Retinal pigment epithelial cell (primary cell): ENCODE data around the gene DNMT1.

Experiments
- DNase-seq: peaks from one replicate; pipeline ENCODE4 v3.0.0-alpha.2; 2010; ENCODE audit warnings: low read depth
- H3K4me3 ChIP-seq: 2 replicates; pipeline ENCODE4 v1.5.1; 2011; ENCODE audit warnings: mild to moderate bottlenecking, low read length, control low read depth, moderate library complexity
- TF ChIP-seq, protein P1 (sequence below): conservative IDR thresholded peaks from 2 replicates; pipeline ENCODE4 v1.5.1; 2011; ENCODE audit warnings: low read depth, low read length, control low read depth, inconsistent platforms

DNMT1 gene

DNA sequence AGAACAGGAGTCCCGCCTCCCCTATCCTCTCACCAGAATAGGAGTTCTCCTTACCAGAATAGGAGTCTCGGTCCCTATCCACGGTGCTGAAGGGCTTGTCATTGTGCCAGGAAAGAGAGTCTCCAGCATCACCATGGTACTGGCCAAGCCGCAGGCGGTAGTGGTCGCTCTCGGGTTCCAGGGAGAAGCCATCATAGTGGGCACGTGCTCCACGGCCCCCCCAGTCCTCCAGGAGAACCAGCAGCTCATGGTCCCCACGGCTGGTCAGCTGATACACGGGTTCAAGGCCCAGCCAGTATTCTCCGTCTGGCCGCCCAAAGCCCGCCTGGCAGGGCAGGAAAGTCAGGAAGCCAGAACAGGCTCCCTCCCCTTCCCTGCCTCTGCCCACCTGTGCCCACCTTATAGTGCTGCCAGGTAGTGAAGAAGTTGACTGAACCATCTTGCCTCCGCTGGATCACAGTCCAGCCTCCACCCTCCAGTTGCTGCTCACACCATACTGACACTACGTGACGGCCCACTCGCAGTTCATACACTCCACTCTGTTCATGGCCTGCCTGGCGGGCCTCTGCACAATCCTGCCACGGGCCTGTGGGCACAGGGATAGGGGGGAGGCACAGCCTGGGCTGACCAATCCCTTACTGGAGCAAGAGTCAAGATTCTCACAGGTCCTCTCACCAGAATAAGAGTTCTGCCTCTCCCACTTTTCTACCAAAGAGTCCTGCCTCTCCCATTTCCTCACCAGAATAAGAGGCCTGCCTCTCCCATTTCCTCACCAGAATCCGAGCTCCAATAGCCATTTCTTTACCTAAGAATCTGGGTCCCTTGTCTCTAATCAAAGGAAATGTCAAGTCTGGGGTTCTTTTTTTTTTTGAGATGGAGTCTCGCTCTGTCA, 101.2 kb downstream of the DNMT1 start:
- TF ChIP-seq, protein P1, sequence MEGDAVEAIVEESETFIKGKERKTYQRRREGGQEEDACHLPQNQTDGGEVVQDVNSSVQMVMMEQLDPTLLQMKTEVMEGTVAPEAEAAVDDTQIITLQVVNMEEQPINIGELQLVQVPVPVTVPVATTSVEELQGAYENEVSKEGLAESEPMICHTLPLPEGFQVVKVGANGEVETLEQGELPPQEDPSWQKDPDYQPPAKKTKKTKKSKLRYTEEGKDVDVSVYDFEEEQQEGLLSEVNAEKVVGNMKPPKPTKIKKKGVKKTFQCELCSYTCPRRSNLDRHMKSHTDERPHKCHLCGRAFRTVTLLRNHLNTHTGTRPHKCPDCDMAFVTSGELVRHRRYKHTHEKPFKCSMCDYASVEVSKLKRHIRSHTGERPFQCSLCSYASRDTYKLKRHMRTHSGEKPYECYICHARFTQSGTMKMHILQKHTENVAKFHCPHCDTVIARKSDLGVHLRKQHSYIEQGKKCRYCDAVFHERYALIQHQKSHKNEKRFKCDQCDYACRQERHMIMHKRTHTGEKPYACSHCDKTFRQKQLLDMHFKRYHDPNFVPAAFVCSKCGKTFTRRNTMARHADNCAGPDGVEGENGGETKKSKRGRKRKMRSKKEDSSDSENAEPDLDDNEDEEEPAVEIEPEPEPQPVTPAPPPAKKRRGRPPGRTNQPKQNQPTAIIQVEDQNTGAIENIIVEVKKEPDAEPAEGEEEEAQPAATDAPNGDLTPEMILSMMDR: no peak

DNA sequence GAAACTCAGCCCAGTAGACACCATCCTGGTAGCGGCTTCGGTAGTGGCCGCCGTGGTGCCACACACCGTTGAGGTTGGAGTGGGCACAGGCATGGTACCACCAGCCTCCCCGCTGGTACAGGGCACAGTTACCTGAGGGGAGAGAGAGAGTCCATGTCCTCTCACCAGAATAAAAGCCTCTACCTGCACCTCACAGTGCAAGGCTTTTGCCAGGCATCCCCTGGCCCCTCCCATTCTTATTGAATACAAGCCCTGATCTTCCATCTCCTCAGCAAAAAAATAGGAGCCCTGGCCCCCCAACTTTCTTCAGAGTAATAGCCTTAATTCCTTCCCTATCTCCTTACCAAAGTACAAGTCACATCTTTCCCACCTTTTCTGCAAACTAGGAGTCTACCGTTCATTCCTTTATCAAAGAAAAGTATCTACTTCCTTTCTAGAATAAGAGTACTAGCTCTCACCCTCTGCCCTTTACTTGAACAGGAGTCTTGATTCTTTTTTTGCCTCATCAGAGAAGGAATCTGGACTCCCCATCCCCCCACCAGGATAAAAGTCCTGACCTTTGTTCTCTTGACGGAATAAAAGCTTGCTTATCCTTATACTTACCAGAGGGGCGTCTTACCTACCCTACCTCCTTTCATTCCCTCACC, 102.0 kb downstream of the DNMT1 start:
- TF ChIP-seq, protein P1: no peak
- DNase-seq: no peak
- no peak overlapping the region for H3K4me3 ChIP-seq

More for the DNA sequence above, 101.2 kb downstream of the DNMT1 start:
- no peak for DNase-seq
- no peak overlapping the region for H3K4me3 ChIP-seq

DNA sequence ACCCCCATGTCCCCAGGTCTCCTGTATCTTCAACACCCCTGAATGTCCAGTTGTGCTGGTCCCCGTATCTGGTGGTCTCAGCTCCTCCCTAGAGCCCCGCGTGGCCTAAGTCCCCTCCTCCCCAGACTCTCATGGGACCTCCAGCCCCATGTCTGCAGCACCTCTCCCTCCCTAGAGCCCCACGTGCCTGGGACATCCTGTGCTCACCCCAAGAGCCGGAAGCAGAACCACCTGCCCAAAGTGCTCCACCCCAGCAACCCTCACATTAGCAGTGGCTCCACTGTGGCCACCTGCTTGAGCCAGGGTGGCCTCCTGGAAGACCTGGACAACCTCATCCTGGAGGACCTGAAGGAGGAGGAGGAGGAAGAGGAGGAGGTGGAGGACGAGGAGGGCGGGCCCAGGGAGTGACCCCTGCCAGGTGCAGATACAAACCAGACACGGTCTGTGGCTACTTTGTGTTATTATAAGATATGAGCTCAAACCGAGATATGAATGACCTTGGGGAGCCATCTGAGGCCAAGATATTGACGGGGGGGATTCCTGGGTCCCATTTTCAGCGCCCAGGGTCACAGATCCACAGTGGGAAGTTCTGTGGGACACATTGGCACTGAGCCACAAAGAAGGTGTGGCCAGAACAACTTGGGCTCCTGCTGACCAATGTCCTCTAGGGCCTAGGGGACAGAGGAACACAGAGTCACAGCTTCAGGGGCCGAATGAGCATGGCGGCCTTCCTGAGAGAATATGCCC, 102.7 kb downstream of the DNMT1 start:
- TF ChIP-seq, protein P1: no peak
- no peak overlapping the region for H3K4me3 ChIP-seq
- no peak for DNase-seq

DNA sequence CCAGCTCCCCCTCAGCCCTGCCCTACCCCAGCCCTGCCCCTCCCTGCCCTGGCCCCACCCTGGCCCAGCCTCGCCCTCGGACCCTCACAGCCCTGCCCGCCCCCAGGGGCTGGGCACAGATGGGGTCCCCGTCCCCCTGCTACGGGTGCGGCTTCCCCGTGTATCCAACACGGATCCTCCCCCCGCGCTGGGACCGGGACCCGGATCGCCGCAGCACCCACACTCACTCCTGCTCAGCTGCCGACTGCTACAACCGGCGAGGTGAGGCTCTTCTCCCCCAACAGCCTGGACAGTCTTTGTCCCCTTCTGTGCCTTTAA, 103.4 kb downstream of the DNMT1 start:
- H3K4me3 ChIP-seq: no peak overlapping the region
- no peak for DNase-seq
- TF ChIP-seq, protein P1: no peak

DNA sequence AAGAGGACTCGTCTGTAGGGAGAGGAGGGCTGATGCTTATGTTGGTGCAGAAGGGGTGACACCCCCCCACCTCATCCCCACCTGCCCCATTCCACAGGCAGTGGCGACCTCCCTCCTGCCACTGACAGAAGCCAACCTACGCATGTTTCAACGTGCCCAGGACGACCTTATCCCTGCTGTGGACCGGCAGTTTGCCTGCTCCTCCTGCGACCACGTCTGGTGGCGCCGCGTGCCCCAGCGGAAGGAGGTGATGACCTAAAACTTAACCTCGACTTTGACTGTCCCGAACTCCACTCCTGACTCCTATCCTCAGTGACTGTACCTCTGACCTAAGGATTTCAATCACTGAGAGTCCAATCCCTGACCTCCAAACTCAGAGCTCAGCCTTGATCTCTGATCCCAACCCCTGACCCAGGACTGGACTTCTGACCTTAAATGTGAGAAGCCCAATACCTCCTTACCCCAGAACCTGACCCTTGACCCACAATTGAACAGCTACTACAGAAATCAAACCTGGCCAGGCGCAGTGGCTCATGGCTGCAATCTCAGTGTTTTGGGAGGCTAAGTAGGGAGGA, 104.9 kb downstream of the DNMT1 start:
- TF ChIP-seq, protein P1: no peak
- DNase-seq: no peak
- H3K4me3 ChIP-seq: no peak overlapping the region

DNA sequence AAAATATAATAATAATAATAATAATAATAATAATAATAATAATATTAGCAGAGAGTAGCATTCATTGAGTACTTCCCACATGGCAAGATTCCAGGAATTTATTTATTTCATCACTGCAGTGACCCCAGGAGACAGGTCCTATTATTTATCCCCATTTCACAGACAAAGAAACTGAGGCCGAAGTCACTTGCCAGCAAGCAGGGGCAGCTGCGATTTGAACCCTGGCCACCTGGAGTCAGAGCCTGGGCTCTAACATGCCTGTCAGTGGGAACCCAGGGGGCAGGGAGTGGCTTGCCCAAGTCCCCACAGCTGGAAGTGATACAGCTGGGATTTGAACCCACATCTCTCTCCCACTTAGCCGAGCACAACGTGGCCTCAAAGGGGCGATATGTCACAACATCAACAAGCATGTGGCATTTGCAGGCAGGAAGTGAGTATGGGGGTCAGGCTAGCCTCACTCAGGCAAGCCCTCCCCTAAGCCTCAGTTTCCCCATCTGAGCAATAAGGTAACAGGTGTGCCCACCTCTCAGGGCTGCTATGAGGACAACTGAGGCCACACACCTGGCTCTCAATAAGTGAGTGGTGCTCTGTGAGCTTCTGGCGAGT, 105.7 kb downstream of the DNMT1 start:
- no peak overlapping the region for H3K4me3 ChIP-seq
- DNase-seq: no peak
- TF ChIP-seq, protein P1: no peak
